NCI-H748 (cell line): Measurements from ENCODE around the gene TWSG1.
"Not testable (repeated sequence)": the region's sequence is repeated elsewhere in the genome, so short reads cannot be mapped to it uniquely, and the experiment has no call there.

Experiments
- DNase-seq: peaks from one replicate; lab custom pipeline; 2025; ENCODE audit not compliant: unreplicated experiment; lab: John Stamatoyannopoulos, UW

The TWSG1 gene

DNA sequence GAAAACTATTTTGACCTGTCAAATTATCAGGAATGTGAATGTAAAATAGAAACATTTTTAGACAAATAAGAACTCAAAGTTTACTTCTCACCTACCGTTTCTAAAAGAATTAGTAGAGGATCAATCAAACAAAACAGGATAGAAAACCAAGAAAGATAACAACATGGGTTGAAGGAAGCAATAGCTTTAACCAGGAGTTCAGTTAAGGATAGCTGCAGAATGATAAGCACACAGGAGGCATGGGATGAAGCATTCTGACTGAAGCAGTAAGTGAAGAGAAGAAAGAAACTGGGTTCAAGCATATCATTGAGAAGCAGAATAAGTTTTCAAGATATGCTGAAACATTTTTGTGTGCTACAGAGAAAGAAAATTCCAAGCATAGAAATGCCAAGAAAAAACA lies 52.3 kb downstream of the TWSG1 start:
- no peak for DNase-seq

DNA sequence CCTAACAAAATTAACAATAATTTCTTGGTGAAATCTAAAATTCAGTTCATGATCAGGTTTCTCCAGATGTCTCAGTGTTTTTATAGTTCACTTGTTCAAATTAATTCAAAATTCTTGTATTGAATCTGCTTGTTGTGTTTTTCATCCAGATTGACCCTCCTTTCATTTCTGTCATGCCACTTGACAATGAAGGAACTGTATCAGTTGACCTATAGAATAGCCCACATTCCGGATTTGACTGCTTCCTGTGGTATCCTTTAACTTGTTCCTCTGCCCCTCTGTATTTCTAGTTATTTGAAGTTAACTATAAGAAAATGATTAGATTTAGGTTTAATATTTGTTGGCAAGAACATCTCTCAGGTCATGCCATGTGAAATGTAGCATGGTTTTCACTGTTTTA lies 53.3 kb downstream of the TWSG1 start:
- no peak for DNase-seq

DNA sequence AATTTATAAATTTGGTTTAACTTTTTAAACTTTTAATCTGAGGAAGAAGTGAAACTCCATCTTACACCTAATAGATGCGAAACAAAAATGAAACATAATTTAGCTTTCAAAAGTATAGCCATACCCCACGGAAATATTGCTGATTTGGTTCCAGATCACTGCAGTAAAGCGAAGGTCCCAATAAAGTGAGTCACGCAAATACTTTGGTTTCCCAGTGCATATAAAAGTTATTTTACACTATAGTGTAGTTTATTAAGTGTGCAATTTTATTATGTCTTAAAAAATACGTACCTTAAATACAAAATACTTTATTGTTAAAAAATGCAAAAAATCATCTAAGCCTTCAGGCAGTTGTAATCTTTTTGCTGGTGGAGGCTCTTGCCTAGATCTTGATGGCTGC lies 55.1 kb downstream of the TWSG1 start:
- DNase-seq, result no peak

- DNase-seq, result no peak
Observed at GRCh38 chr18:9392726-9393125, 58.2 kb downstream of the TWSG1 start.

DNA sequence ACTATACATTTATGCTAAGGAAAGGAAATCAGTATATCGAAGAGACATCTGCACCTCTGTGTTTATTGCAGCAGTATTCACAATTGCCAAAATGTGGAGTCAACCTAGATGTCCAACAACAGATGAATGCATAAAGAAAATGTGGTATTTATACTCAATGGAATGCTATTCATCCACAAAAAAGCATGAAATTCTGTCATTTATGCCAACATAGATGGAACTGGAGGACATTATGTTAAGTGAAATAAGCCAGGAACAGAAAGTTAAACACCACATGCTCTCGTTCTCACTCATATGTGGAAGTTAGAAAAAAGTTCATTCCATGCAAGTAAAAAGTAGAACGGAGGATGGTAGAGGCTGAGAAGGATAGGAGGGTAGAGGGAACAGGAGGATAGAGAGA lies 59.5 kb downstream of the TWSG1 start:
- DNase-seq, result no peak

GRCh38 chr18:9400197-9400596 lies 65.6 kb downstream of the TWSG1 start:
- no peak for DNase-seq

DNA sequence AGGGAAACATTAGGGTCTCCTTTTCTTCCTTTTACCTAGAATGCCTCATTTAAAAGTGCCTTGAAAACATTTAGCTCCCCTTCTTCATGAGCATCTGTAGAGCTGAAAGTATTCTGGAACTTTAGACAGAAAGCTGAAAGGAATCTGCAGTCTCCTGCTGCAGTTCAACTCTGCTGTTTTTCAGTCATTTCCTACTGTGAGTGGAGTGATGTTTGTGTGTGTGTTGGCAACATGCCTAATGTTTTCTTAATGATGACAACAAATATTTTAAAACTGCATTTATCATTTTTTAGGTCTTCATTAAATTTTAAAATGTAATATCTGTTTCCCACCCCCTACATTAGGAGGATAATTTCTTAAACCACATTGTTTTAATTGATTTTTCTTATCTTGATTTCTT lies 66.6 kb downstream of the TWSG1 start:
- DNase-seq, result no peak

DNA sequence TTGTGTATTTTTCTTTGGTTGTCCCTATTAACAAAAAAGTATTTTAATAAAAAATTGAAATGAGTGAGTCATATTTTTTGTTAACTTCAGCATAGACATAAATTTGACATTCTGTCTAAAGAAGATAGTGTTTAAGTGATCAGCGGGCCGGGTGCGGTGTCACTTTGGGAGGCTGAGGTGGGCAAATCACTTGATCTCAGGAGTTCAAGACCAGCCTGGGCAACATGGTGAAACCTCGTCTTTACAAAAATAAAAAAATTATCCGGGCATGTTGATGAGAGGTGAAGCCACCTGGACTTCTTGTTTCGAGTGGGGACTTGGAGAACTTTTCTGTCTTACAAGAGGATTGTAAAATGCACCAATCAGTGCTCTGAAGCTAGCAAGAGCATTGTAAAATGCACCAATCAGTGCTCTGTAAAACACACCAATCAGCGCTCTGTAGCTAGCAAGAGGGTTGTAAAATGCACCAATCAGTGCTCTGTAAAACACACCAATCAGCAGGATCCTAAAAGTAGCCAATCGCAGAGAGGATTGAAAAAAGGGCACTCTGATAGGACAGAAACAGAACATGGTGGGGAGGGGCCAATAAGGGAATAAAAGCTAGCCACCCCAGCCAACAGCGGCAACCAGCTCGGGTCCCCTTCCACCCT lies 67.9 kb downstream of the TWSG1 start:
- DNase-seq, result not testable (repeated sequence)

- DNase-seq, result peak; percentile 43
Observed at GRCh38 chr18:9403795-9404564, 69.4 kb downstream of the TWSG1 start.

DNA sequence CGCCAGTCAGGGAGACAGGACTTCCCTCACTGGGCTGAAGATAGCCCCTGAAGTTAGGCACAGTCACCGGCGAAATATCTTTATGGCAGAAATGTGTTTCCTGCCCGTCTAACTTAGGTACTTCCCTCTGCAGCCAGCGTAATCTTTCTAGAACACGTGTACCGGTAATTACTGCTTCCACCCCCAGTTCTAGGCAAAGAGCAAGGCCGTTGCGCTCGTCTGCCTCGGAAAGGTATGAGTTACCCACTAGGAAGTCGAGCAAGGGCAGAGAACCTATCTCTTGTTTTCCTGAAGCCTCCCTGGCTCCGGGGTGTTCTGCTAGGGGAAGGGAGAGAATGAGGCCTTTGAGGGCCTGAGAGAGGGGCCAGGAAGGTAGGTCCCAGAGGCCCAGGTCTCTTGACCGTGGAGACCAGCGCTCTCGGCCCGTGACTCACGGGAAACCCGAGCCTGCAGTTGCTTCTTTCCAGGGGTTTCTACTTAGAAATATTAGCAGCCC lies 70.0 kb downstream of the TWSG1 start:
- no peak for DNase-seq

GRCh38 chr18:9405130-9405529 lies 70.6 kb downstream of the TWSG1 start:
- no peak for DNase-seq

- no peak for DNase-seq
Observed at GRCh38 chr18:9405977-9406376, 71.4 kb downstream of the TWSG1 start.

DNA sequence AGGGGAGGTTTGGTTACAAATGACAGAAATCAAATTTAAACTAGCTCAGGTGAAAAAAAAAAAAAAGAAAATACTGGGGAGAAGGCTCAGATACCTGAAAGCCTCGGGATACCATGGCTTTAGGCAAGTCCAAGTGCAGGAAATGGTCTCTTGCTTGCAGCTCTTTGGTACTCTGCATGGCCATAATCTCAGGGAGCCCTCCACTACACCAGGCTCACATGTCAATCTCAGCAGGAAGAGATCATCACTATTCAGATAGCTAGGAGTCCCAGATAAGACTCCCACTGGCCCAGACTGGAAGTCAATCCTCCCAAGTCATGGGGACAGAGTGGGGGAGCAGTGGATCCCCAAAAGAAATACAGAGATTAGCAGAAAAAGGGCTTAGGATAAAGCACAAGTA lies 75.9 kb downstream of the TWSG1 start:
- no peak for DNase-seq

- DNase-seq, result no peak
Observed at GRCh38 chr18:9413576-9413975, 79.0 kb downstream of the TWSG1 start.

DNA sequence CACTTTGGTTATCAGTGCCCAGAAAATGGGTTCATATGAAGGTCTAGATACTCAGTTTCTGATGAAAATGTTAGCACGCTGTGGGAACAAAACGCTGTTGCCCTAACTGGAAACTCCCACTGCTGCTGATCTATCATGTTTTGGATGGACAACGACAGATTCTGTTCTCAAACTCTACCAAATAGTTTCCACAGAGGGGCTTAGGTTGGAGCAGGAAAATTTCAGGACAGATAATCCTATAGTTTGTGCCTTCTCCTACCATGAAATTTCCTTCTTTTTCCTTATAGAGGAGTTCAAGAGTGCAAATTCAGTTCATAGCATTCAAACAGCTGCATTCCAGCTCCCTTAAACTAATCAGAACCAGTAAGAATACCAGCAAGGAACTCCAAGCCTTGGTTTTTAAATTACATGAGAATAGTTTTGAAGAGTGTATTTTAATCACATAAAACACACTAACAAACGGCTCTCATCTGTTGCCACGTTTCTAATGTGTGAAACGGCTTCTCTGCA lies 82.0 kb downstream of the TWSG1 start:
- no peak for DNase-seq

- DNase-seq, result peak; percentile 31
Observed at GRCh38 chr18:9417073-9417851, 82.7 kb downstream of the TWSG1 start.

GRCh38 chr18:9418047-9418690 lies 83.6 kb downstream of the TWSG1 start:
- DNase-seq, result no peak

DNA sequence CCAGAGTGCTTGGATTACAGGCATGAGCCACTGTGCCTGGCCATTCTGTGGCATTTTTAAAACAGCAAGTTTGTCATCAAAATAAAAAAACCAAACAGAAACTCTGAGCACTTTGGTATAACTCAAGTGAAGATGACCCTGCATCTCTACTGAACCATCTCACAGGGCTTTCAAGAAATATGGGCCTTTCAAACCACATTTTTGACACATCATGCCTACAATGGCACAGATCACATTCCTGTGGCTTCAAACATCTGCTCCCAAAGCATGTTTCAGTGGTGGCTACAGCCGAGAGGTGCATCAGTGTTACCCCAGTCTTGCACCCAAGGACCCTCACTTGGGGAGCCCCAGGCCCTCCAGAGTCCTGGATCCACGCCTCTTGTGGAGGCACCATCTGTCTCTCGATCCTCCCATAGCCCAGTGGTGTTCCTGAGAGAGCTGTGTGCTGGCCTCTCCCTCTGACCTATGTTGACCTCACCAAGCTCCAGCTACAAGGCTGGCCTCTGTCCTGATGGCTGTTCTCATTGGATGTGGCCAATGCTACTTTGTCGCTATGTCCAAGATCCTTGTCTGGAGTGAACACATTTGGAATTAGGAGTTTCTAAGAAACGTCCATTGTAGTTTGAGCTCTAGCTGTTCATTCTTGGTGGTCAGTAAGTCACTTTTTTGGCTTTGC lies 85.5 kb downstream of the TWSG1 start:
- no peak for DNase-seq

GRCh38 chr18:9421096-9421900 lies 86.7 kb downstream of the TWSG1 start:
- no peak for DNase-seq

DNA sequence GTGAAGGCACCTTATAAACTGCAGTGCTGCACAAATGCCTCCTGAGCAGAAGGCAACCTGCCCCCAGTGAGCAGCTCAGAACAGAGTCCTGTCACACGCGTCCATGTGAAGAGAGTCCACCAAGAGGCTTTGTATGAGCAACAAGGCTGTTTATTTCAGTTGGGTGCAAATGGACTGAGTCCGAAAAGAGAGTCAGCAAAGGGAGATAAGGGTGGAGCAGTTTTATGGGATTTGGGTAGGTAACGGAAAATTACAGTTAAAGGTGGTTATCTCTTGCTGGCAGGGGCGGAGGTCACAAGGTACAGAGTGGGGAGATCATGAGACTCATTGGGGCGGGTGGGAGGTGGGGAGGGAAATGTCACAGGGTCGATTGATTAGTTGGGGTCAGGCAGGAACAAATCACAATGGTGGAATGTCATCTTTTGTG lies 87.3 kb downstream of the TWSG1 start:
- no peak for DNase-seq
